Measurements from ENCODE around the gene VEZF1.
A peak's percentile ranks its signal among the peaks of the same experiment; 100 is the strongest.
"Not testable (repeated sequence)": the region's sequence is repeated elsewhere in the genome, so short reads cannot be mapped to it uniquely, and the experiment has no call there.

Gene VEZF1

GRCh38 chr17:57975044-57975443 is 13.0 kb downstream of the VEZF1 start:
- DNase-seq (ENCODE audit: low read depth in 2 of 2, low spot score in 1 of 2), result no peak

DNA sequence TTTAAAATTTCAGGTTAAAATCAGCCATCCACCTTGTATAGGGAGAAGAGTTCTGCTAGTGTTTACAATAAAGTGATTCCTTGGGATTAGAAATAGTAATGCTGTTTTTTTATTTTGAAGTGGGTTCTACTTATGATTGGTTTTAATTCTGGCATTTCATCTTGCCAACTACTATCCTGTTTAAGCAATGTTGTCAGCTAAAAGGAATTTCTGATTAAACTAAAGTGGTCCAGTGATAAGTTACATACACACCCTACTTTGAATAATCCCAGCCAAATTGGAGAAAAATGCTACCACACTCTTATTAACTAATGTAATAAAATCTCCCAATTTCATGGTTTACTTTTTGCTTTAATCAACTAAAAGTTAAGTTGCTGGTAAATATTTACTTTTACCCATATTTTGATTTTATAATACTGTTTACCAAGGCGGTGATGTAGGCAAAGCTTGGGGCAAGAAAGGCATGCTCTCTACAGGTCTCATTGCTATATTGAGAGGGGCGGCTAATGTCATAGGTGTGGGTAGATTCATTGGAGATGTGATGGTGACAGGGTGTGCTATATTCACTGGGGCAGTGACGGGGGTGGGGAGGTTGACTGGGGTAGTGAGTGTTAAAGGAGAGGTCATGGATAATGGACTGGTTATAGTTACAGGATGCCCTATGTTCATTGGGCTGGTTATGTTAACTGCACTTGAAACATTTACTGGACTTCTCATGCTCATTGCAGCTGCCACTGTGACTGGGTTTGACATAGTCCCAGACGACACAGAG is 13.8 kb downstream of the VEZF1 start:
- not testable (repeated sequence) for DNase-seq (ENCODE audit: low read depth in 2 of 2, low spot score in 1 of 2)

DNA sequence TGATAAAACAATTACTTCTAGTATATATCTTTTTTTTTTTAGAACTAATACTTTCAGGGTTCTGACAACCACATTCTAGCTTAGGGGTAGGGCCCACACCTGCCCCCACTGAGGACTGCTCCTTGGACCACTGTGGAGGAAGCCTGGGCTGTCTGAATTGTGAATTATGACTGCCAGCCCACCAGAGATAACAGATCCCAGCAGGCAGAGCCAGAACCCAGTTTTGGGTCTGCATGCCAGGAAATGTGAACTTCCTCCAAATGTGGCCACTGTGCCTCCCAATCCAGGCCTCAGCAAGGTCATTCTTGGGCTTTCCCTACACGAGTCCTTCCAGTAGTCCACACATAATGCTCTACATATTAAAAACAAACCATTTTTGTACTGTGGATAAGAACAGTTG is 15.9 kb downstream of the VEZF1 start:
- DNase-seq (ENCODE audit: low read depth in 2 of 2, low spot score in 1 of 2), result no peak

GRCh38 chr17:57971572-57971971 is 16.5 kb downstream of the VEZF1 start:
- DNase-seq (ENCODE audit: low read depth in 2 of 2, low spot score in 1 of 2), result no peak

DNA sequence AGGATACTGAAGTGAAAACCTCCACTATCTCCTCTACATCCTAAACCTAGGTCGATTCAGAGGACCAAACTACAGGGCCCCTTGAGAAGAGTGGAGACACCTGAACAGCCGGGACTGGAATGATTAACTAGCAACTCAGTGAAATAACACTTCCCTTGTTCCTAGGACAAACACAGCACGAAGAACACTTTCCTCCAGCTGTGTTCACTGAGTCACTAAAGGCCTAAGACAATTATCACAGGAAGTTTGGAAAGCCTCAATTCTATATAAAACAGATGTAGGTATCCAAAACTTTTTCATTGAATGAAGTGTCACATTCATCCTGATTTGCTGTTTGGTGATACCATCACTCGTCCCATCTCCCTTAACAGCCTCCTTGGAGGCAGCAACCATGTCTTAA is 17.3 kb downstream of the VEZF1 start:
- DNase-seq (ENCODE audit: low read depth in 2 of 2, low spot score in 1 of 2), result no peak

DNA sequence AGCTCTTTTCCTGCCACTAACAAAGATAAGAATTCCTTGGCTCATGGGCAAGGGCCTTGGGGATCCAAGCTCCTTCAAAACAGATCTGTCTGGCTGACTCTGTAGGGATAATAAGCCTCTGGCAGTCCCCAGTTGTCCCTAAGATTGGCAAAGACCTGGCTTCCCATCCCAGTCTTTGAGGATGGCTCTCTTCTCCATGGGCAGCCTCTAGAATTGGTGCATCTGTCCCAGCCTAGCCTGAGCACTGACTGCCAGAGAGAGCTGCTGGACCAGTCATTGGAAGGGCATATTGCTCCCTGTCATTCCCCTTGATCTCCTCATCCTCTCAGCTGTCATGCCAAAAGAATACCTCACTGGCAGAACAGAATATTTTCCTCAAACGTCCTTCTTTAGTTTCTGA is 19.6 kb downstream of the VEZF1 start:
- no peak for DNase-seq (ENCODE audit: low read depth in 2 of 2, low spot score in 1 of 2)

DNA sequence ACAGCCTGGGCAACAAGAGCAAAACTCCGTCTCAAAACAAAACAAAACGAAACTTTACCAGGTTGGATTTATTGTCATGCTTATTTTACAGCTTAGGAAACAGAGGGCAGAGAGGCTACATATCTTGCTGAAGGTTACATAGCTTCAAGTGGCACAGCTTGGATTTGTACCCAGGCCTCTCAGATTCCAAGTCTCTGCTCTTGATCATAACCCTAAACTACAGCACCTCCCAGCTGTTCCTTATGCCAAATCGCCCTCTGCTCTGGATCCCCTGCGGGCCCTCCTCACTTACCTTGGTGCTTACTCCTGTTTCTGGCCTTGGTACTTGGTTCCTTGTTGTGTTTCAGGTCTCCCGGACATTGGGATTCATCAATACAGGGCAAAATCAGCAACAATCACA is 21.2 kb downstream of the VEZF1 start:
- DNase-seq (ENCODE audit: low read depth in 2 of 2, low spot score in 1 of 2), result no peak

DNA sequence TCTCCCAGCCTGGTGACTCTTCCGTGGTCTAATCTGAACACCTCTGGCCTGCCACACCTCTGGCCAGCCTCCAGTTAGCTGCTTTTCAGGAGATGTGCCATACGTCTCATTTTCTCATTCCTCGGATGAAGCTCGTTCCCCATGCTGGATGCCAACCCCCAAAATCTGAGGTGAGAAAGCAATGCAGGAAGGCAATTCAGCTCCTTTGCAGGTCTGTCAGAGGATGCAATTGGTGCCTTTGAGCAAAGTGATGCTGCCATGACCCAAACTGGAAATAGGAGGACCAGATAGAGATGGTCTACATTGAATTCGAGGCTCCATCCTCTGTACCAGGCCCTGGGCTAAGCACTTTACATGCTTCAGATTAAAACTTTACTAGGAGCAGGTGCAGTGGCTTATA is 21.8 kb downstream of the VEZF1 start:
- no peak for DNase-seq (ENCODE audit: low read depth in 2 of 2, low spot score in 1 of 2)

DNA sequence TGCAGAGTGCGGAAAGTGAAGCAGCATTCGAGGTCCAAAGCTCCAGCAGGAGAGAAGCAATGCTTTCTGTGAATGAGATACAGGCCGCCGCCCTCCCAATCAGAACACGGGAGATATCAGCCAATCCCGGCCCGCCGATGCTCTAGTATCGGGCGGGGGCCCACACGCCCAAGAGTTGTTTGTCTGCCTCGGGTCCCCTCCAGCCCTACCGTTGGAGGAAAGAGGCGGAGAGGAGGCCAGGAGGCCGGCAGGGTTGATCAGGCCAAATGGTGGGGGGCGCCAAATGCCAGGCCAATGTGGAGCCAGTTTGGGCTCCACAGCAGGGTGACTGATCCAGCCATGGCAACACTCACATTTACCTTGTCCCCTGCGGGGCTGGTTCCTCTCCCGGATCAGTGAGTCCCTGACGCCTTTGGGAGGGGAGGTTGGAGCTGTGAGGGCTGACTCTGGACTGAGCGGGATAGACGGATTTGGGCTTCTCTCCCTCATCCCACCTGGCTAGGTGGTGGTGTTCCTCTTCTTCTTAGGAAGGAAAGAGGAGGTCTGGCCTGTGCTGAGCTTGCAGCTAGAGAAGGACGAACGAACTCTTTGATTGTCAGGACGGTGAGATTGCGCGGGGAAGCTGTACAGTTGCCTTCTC is 22.4 kb downstream of the VEZF1 start:
- DNase-seq (ENCODE audit: low read depth in 2 of 2, low spot score in 1 of 2), result no peak

- DNase-seq (ENCODE audit: low read depth in 2 of 2, low spot score in 1 of 2), result no peak
Measured at GRCh38 chr17:57963149-57963511, 24.9 kb downstream of the VEZF1 start.

DNA sequence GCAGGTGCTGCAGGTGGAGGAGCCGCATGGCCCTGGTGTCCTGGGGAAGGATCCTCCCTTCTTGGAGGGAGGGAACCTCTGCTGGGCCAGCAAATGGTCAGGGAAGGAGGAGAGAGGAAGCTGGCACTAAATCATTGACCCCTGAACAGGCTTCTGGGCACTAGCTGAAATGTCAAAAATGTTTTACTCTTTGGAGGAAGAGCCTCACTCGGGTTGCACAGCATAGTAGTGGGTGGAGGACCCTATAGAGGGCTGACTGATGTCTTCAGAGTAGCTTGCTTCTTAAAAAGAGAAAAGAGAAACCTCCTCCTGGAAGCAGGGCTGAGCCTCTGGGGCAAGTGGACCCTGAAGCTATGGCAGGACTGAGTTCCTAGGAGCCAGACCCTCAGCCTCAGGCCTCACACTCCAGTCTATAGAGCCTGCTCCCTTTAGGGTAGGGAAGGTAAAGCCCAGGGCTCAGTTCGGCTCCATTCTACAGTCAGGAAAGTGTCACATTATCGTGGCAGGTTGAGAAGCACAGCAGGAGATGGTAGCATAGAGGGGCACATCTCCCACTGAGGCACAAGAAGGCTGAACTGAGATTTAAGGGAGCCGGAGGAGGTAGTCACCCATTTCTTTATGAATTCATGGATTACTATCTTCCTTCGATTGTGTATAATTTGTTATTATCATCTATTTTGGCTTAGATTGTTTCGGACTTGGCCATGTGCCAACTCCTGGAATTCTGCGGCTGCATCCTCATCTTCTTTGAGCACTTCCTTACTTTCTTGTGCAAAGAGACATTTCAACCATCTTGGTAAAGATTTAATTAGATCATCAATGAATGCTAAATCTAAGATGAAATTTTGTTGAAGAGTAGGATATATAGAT is 25.5 kb downstream of the VEZF1 start:
- no peak for DNase-seq (ENCODE audit: low read depth in 2 of 2, low spot score in 1 of 2)

DNA sequence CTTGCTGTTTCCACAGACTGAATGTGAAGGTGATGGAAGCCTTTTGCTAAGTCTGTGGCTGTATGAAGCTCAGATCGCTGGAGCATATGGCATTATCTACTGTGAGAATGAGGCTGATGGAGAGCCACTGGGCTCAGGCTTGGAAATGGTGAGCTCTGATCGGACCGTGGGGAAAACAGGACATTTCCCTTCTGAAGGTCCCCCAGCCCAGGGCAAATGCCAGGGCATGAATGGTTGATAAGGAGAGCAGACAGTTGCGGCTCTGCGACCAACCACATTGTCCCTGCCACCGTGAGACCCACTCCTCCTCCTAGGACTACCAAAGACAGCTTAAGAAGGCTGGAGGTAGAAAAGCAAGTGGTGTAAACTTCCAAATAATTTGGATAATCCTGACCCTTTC is 28.1 kb downstream of the VEZF1 start:
- no peak for DNase-seq (ENCODE audit: low read depth in 2 of 2, low spot score in 1 of 2)

GRCh38 chr17:57958391-57958790 is 29.7 kb downstream of the VEZF1 start:
- DNase-seq (ENCODE audit: low read depth in 2 of 2, low spot score in 1 of 2), result not testable (repeated sequence)

DNA sequence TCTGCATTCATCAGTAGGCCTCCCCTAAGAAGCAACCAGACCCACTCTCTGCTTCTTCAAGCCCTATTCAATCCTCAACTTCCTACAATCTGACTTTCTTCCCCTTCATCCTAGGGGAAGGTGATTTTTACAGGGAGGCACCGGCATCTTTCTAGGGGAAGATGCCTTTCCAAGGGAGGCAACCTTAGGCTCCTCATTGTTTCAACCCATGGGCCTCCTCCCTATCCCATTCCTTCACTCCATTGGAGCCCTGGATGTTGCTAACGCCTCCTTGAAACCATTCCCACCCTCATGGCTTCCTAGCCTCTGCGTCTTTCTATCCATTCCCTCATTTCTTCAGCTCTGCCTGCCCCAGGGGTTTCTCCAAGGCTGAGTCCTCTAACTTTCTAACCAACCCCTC is 30.2 kb downstream of the VEZF1 start:
- no peak for DNase-seq (ENCODE audit: low read depth in 2 of 2, low spot score in 1 of 2)

DNA sequence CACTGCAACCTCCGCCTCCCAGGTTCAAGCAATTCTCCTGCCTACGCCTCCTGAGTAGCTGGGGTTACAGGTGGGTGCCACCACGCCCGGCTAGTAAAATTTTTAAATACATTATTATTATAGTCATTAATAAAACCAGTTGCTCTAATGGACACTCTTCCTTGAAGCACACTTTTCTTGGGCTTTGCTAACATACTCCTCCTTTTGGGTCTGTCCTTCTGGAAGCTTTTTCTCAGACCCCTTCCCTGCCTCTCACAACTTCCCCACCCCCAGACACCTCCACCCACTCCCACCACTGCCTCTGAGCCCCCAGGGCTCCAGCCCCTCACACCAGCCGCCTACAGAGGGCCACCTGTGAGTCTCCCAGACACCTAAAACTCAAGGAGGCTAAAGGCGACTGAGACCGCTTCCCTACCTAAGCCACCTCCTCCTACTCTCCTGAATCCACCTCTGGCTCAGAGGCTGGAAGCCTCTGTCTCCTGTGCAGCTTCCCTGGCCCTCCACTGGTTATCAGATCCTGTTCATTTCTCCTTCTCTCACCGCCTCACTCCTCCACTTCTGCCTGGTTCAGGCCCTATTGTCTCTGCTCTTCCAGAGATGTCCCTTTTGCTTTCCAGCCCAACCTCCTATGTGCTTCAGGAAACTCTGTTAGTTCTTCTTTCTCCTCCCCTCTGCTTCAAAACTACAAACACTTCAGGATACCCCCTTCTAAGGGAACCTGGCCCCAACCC is 30.8 kb downstream of the VEZF1 start:
- DNase-seq (ENCODE audit: low read depth in 2 of 2, low spot score in 1 of 2), result no peak

DNA sequence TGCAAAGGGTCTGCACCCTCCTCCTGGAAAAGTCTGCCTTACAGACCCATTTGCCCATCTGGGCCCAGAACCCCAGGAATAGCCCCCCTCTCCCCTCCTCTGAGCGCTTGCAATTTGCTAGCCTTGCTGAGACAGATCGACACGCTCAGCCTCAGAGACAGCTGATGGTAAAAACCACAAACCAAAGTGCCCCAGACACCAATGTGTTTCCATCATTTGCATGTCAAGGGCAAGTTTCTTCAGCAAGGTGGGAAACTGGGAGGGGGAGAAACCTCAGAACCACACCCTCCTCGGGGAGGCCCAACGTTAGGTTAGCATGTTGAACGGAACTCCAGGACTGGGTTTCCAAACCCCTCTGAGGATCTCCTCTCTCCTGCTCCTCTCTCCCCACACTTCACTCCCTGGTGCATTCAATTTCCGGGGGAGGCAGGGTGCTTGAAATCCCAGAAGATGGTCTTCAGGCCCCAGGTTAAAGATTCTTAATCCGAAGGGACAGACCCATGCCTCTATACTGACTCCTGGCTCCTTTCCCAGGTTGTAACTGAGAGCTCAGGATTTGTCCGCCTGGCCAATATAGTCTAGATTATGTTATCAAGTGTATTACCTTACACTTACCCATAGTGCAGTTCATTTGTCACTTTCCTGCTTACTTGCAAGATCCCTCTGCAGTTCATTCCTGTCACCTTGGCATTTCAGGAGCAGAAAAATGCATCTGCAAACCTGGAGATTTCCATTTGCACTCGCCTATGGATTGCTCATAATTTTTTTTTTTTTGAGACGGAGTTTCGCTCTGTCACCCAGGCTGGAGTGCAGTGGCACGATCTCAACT is 31.5 kb downstream of the VEZF1 start:
- no peak for DNase-seq (ENCODE audit: low read depth in 2 of 2, low spot score in 1 of 2)

DNA sequence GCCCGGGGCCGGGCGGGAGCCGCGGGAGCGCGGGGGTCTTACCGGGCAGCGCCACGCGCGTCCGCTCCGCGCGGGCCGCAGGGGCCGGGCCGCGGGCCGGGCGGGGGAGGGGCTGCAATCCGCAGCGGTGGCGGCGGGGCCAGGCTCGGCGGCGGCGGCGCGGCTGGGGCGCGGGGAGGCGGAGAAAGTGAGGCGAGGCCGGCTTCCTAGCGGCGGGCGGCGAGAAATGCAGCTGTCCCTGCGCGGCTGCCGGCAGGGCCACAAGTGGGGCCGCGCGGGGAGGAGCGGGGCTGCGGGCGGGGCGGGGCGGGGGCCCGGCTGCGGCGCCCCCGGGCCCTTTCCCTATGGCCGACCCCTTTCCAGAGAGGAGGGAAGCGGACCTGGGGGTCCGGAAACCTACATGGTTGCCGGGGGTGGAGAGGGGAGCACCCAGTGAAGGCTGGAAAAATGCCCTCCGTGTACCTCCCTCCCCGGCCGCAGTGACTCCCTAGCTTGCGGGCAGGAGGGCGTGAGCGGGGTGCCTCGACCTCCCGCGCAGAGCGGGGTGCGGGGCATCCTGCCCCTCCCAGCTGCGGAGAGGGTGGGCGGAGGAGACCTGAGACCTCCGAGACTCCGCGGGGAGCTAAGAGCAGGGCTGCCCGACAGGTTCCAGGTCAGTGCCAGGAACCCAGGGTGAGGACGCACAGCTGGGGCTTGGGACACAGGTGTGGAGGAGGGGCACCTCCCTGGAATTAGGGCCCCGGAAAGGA is 32.7 kb downstream of the VEZF1 start, which contains the start of gene CUEDC1:
TSS of gene CUEDC1 (minus strand) at position 230 of the 749 bp plus-strand sequence. CDS start 69,848 bp downstream, outside the sequence.
- DNase-seq (ENCODE audit: low read depth in 2 of 2, low spot score in 1 of 2), result peak in 1 of 2 donors; percentile 26

DNA sequence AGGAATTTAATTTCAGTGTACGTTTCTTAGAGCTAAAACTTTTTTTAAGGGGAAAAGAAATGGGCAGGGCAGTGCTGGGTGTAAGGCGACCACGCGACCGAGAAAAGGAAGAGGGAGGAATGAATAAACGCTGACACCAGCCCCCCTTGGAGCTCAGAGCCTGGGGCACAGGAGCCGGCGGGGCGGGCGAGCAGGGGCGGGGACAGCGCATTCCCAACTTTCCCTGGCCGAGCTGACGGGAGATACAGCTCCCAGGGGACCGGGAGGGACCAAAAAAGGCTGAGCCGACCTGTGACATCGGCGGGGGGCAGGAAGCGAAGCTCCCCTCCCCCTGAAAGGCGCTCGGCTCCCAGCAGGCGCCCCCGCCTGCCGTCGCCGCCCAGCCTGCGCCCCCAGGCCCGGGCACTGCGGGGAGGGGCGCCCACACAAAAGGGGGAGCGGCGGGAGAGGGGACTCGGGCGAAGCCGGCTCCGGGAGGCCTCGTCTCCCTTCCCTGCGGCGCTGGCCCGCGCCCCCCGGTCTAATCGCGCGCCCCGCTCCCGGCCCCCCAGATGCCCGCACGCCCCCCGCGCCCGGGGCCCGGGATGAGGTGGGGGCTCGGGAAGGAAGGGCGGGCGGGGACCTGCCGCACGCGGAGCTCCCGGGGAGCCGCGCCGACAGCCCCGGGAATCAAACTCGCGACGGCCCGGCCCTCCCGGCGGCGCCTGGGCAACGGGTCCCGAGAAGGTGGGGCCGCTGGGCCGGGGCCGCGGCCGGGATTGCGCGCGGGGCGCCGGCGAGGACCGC is 33.5 kb downstream of the VEZF1 start:
- DNase-seq (ENCODE audit: low read depth in 2 of 2, low spot score in 1 of 2), result no peak

All from stimulated activated CD8-positive, alpha-beta memory T cell treated with anti-CD3 and anti-CD28 coated beads, Interleukin-4, amount 100 ng/mL, for 4 hours (primary cell).